ENCODE data around the gene CFAP52.

CFAP52 gene, protein sequence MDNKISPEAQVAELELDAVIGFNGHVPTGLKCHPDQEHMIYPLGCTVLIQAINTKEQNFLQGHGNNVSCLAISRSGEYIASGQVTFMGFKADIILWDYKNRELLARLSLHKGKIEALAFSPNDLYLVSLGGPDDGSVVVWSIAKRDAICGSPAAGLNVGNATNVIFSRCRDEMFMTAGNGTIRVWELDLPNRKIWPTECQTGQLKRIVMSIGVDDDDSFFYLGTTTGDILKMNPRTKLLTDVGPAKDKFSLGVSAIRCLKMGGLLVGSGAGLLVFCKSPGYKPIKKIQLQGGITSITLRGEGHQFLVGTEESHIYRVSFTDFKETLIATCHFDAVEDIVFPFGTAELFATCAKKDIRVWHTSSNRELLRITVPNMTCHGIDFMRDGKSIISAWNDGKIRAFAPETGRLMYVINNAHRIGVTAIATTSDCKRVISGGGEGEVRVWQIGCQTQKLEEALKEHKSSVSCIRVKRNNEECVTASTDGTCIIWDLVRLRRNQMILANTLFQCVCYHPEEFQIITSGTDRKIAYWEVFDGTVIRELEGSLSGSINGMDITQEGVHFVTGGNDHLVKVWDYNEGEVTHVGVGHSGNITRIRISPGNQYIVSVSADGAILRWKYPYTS

GRCh38 chr17:9576521-9577372, at the start of gene CFAP52:
TSS of gene CFAP52 (plus strand) at chr17:9576642. CDS start at chr17:9576696, 54 bp downstream.
- TF ChIP-seq, protein P1, sequence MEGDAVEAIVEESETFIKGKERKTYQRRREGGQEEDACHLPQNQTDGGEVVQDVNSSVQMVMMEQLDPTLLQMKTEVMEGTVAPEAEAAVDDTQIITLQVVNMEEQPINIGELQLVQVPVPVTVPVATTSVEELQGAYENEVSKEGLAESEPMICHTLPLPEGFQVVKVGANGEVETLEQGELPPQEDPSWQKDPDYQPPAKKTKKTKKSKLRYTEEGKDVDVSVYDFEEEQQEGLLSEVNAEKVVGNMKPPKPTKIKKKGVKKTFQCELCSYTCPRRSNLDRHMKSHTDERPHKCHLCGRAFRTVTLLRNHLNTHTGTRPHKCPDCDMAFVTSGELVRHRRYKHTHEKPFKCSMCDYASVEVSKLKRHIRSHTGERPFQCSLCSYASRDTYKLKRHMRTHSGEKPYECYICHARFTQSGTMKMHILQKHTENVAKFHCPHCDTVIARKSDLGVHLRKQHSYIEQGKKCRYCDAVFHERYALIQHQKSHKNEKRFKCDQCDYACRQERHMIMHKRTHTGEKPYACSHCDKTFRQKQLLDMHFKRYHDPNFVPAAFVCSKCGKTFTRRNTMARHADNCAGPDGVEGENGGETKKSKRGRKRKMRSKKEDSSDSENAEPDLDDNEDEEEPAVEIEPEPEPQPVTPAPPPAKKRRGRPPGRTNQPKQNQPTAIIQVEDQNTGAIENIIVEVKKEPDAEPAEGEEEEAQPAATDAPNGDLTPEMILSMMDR (IDR thresholded peaks at IDR 0.05; ENCODE audit: borderline replicate concordance, control extremely low read depth, extremely low read depth, insufficient read depth, missing control alignments) = peak; percentile 71
- in situ Hi-C loops (cut with MboI; ENCODE audit: low sequenced_read_pairs, unreplicated experiment) = no loop called here
- DNase-seq (ENCODE audit: low spot score) = peak; percentile 85

DNA sequence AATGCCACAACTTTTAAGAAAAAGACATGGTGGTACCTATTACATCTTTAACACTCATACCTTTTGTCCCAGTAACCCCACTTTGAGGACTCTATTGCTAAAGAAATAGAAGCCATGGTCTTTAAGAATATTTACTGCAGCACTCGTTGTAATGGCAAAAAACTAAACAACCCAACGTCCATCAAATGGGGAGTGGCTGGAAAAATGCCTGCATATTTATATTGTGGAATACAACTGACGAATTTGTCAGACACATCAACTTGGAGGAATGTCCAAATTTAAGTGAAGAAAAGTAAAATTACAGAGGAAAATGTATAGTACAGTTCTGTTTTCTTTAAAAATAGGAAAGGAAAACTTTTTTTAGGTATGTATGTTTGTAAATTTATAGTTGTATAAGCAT, 48.7 kb upstream of the CFAP52 start:
- no peak for DNase-seq (ENCODE audit: low spot score)
- in situ Hi-C loops (cut with MboI; ENCODE audit: low sequenced_read_pairs, unreplicated experiment) = loop anchor here (25.0 kb wide), 1 partner anchor 515 kb away; the partner anchor contains the start of gene NTN1
- TF ChIP-seq, protein P1 (IDR thresholded peaks at IDR 0.05; ENCODE audit: borderline replicate concordance, control extremely low read depth, extremely low read depth, insufficient read depth, missing control alignments) = no peak

DNA sequence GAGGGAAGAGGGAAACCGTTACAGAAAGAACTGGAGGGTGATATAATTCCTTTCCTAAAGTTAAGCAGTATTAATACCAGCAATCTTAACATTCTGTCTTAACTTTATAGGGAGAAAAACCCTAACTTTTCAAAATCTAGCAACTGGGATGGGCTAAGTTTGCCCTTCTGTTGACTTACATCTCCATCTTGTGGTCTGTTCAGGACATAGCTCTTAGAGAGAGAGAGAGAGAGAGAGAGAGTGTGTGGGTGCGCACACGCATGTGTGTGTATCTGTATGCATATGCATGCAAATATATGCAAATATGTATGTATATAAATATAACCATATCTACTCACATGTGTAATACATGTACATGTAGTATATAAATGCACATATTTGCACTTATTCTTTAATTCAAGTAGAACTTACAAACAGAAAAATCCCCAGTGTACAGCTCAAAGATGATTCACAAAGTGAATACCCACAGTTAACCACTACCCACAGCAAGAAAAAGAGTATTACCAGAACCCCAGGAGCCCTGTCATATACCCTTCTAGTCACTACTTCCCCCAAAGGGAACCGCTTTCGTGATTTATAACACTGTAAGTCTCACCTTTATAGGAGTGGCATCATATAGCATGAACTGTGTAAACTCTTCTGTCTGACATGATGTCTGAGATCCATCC, 47.3 kb upstream of the CFAP52 start:
- DNase-seq (ENCODE audit: low spot score) = peak; percentile 55
- TF ChIP-seq, protein P1 (IDR thresholded peaks at IDR 0.05; ENCODE audit: borderline replicate concordance, control extremely low read depth, extremely low read depth, insufficient read depth, missing control alignments) = no peak
- in situ Hi-C loops (cut with MboI; ENCODE audit: low sequenced_read_pairs, unreplicated experiment) = loop anchor here (25.0 kb wide), 1 partner anchor 517 kb away; the partner anchor contains the start of gene NTN1

GRCh38 chr17:9531034-9531433, 45.4 kb upstream of the CFAP52 start:
- TF ChIP-seq, protein P1 (IDR thresholded peaks at IDR 0.05; ENCODE audit: borderline replicate concordance, control extremely low read depth, extremely low read depth, insufficient read depth, missing control alignments) = no peak
- in situ Hi-C loops (cut with MboI; ENCODE audit: low sequenced_read_pairs, unreplicated experiment) = loop anchor here (25.0 kb wide), 1 partner anchor 519 kb away; the partner anchor contains the start of gene NTN1

GRCh38 chr17:9532715-9533114, 43.7 kb upstream of the CFAP52 start:
- no peak for DNase-seq (ENCODE audit: low spot score)
- in situ Hi-C loops (cut with MboI; ENCODE audit: low sequenced_read_pairs, unreplicated experiment) = loop anchor here (25.0 kb wide), 1 partner anchor 520 kb away; the partner anchor contains the start of gene NTN1
- TF ChIP-seq, protein P1 (IDR thresholded peaks at IDR 0.05; ENCODE audit: borderline replicate concordance, control extremely low read depth, extremely low read depth, insufficient read depth, missing control alignments) = no peak

More at GRCh38 chr17:9531034-9531433, 45.4 kb upstream of the CFAP52 start:
- no peak for DNase-seq (ENCODE audit: low spot score)

Data from GM13976 (cell line).